HG03280 (cell line): Measurements from ENCODE around the gene DNAAF2.
"Not testable (repeated sequence)": the region's sequence is repeated elsewhere in the genome, so short reads cannot be mapped to it uniquely, and the experiment has no call there.

Experiments
- ATAC-seq: cut with Tn5 transposase; IDR thresholded peaks from one replicate; pipeline ENCODE4 v1.9.1; 2021; ENCODE audit warnings: mild to moderate bottlenecking, moderate library complexity; ENCODE audit not compliant: unreplicated experiment

The DNAAF2 gene, protein sequence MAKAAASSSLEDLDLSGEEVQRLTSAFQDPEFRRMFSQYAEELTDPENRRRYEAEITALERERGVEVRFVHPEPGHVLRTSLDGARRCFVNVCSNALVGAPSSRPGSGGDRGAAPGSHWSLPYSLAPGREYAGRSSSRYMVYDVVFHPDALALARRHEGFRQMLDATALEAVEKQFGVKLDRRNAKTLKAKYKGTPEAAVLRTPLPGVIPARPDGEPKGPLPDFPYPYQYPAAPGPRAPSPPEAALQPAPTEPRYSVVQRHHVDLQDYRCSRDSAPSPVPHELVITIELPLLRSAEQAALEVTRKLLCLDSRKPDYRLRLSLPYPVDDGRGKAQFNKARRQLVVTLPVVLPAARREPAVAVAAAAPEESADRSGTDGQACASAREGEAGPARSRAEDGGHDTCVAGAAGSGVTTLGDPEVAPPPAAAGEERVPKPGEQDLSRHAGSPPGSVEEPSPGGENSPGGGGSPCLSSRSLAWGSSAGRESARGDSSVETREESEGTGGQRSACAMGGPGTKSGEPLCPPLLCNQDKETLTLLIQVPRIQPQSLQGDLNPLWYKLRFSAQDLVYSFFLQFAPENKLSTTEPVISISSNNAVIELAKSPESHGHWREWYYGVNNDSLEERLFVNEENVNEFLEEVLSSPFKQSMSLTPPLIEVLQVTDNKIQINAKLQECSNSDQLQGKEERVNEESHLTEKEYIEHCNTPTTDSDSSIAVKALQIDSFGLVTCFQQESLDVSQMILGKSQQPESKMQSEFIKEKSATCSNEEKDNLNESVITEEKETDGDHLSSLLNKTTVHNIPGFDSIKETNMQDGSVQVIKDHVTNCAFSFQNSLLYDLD

DNA sequence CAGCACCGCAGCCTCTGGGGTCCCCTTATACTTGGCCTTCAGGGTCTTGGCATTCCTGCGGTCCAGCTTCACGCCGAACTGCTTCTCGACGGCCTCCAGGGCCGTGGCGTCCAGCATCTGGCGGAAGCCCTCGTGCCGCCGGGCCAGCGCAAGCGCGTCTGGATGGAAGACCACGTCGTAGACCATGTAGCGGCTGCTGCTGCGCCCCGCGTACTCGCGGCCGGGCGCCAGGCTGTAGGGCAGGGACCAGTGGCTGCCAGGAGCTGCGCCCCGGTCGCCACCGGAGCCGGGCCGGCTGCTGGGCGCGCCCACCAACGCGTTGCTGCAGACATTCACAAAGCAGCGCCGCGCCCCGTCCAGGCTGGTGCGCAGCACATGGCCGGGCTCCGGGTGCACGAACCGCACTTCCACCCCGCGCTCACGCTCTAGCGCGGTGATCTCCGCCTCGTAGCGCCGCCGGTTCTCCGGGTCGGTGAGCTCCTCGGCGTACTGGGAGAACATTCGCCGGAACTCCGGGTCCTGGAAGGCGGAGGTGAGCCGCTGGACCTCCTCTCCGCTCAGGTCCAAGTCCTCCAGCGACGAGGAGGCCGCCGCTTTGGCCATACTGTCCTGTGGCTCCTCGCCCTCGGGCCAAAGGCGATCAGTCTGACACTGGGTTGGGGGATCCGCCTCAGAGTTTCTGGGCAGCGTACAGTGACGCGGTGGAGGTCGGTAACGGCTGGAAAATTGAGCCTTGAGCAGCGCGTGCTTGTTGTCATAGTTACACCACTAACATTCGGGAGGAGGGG, at the start of gene DNAAF2:
TSS of gene DNAAF2 (minus strand) at position 698 of the 788 bp plus-strand sequence. CDS start at position 603, 95 bp downstream.
- ATAC-seq: peak; percentile 24

DNA sequence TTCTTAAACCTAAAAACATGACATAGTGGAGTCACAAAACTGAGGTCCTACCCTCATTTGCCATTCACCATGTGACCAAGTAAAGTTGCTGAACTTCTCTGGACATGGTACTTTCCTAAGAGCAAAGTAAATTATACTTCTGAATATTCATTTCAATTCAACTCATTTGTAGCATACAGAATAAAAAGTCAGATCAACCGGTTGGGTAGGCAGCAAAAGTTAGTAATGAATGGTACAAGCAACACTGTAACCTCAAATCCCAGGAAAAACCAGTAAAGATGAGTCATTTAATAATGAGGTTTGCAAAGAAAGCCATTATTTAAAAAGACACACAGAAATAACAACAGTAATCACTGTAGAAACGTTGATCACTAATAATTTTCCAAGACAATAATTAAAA, 44.2 kb upstream of the DNAAF2 start:
- no peak for ATAC-seq

DNA sequence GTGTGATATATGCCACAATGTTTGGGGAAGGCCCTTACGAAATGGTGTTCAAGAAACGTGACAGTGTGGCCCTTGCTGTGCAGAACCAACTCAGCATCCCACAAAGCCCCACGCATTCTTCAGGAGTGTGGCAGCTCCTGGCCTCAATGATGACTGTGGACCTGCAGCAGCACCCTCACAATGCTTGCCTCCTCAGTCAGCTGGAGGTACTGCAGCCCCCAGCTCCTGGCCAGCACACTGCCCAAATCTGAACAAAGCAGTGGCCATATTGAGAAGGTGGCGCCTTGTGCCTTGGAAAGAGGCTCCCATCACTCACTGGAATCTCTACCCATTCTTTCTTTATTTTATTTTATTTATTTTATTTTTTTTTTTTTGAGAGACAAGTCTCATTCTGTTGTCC, 42.6 kb upstream of the DNAAF2 start:
- no peak for ATAC-seq

DNA sequence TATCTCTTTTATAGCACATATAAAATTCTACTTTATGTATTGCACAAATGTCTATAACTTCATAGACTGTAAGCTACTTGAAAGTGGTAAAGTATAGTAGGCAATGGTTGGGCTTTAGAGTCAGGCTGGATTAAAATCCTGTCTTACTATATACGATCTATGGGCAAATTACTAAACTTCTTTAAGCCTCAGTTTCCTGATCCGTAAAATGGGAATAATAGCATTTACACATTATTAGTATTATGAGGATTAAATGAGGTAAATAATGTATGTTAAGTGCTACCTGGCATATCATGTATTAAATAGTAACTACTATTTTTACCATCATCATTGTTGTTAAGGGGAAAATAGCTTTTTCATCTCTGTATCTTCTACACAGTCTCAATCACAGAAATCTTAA, 38.5 kb upstream of the DNAAF2 start:
- no peak for ATAC-seq

DNA sequence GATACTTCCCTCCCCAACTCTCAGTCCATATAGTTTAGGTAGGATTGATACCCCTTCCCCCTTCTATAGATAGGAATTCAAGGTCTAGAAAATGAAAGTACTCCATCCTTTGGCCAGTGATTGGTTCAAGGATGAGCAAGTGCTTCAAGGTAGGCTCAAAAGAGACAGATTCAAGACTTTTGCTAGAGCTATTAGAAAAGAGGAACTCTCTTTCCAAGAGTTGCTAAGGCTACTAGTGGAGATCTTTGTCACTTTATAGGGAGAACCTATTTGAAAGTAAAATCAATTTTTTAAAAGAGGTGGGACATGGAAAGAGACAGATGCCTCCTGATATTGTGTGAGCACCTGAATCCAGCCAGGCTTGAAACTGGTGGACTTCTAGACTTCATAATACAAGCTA, 35.4 kb upstream of the DNAAF2 start:
- no peak for ATAC-seq

DNA sequence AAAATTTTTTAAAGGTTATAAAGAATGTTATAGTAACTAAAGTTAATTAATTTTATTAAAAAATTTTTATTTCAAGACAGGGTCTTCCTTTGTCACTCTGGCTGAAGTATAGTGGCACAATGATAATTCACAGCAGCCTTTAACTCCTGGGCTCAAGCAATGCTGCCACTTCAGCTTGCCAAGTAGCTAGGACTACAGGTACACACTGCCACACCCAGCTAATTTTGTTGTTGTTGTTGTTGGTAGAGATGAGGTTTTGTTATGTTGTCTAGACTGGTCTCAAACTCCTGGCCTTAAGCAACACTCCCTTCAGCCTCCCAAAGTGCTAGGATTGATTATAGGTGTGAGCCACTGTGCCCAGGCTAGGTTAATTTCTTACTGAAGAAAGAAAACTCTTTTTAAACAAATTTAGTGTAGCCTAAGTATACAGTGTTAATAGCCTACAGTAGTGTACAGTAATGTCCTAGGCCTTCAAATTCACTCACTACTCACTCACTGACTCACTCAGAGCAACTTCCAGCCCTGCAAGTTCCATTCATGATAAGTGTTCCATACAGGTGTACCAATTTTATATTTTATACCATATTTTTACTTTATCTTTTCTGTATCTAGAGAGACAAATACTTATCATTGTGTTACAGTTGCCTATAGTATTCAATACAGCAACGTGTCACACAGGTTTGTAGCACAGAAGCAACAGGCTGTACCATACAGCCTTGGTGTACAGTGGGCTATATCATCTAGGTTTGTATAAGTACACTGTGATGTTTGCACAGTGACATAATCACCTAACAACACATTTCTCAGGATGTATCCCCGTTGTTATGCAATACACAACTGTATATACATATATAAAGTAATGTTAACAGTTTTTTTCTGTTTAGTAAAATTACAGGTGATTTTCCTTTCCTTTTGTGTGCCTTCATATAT, 24.7 kb upstream of the DNAAF2 start:
- no peak for ATAC-seq

DNA sequence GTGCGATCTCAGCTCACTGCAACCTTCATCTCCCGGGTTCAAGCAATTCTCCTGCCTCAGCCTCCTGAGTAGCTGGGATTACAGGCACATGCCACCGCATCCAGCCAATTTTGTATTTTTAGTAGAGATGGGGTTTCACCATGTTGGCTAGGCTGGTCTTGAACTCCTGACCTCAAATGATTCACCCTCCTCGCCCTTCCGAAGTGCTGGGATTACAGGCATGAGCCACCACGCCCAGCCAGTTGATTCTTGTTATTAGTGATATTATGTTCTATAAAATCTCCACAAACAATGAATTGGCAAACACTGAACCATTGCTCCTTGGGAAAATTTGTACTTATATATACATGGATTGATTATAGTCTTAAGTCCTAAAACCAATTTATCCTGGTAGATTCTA, 22.5 kb upstream of the DNAAF2 start:
- not testable (repeated sequence) for ATAC-seq

DNA sequence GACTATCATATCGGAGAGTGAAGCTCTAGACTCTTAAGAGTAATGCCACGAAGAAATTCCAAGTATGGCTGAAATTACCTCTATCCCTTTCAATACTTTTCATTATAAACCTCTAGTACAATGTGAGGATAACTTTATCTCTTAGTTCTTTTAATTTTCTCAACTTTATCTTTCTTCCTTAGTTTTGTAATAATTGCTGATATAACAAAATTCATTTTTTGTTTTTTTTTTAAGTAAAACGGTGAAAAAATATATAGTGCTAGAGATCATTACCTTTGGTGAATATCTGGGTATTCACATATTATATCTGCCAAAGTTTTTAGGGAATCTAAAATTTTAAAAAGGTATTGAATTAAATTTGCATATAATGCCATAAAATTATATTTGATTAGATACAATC, 19.5 kb upstream of the DNAAF2 start:
- no peak for ATAC-seq

DNA sequence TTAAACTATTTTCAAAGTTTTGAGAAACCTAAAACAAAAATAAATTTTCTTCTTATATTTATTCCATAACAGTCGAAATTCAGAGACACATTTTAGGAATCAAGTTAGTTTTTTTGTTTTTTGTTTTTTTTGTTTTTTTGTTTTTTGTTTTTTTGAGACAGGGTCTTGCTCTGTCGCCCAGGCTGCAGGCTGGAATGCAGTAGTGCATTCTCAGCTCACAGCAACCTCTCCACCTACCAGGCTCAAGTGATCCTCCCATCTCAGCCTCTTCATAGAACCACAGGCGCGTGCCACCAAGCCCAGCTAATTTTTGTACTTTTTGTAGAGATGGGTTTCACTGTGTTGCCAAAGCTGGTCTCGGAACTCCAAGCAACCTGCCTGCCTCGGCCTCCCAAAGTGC, 18.5 kb upstream of the DNAAF2 start:
- no peak for ATAC-seq

DNA sequence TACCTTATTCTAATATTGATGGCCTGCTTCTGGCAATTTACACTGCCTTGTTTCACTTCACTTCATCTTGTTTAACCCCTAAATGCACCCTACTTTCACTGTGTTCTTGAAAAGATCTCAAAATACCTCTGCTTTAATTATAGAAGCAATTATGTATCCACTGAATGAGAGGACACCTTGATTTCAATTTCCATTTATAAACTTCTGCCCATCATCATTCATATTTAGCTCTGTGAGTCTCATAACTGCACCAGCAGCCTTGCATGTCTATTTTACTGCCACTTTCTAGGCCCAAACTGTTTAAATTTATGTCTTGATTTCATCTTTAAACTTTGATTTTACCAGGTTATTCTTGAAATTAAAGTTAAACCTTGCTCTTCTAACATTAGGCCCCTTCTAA, 7.1 kb upstream of the DNAAF2 start:
- no peak for ATAC-seq

DNA sequence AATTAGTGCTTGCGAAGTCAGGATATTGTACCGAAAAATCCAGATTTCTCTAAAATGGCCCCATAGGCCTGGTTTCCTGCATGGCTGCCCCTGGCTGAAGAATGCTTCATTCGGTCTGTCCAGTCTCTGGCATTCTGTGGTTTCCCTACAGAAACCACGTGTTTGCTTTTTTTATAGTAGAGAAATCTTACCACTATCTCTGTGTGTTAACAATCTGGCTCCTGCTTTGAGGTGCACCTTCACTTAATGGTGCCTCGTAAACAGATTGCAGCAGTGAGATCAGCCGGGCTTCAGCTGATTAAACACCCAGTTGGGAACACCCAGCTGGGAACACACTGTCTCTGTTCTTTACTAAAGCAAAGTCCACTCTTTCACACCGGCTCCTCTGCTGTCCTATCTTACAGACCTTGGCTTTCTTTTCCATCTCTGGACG, 6.7 kb upstream of the DNAAF2 start:
- ATAC-seq: no peak

DNA sequence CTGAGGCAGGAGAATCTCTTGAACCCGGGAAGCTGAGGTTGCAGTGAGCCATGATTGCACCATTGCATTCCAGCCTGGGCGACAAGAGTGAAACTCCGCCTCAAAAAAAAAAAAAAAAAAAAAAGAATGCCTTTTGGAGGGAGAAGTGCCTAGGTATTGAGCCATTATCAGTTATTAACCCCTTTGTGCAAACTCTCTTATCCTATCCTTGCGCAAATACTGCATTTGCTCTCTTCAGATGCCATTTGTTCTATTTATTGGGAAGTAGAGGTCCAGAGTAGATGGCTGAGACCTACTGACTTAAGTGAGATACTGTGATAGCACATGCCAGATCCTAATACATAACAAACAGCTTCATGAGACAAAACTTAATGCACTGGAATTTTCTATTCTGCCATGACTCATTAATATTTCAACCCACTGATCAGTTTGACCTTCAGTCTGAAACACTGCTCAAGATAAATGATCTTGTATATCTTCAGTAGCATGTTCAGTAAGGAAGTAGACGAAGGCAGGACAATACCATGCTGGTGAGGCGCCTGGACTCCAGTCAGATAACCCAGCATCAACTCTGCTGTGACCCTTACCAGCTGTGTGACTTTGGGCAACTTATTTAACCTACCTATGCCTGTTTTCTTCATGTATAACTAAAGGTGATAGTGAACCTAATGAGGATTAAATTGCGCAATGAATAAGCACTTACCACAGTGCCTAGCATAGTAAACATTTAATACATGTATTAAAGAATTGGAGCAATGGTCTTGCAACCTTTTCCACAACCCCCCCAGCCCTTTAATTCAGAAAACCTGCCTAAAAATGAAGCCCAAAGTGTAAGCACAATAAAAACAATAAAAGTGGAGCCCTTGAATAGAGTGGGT, 5.7 kb upstream of the DNAAF2 start:
- ATAC-seq: no peak

DNA sequence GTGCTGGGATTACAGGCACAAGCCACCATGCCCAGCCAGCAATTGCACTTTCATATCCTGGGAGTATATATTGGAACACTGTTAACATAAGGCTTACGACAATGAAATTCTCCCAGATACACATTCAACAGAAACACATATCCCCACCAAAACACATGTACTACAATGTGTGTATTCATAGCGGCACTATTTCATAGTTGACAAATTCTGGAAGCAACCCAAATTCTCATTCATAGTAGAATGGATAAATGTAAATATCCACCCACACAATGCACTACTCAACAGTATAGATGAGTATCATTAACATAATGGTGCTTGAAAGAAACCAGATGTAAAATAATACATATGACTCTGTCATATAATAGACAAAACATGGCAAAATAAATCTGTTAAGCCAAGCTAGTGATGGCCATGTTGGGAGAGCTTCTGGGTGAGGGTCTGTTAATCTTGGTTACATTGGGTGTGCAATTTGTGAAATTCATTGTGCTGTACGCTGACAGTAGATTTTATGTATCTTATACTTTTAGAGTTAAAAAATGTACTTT, 2.6 kb upstream of the DNAAF2 start:
- ATAC-seq: no peak

DNA sequence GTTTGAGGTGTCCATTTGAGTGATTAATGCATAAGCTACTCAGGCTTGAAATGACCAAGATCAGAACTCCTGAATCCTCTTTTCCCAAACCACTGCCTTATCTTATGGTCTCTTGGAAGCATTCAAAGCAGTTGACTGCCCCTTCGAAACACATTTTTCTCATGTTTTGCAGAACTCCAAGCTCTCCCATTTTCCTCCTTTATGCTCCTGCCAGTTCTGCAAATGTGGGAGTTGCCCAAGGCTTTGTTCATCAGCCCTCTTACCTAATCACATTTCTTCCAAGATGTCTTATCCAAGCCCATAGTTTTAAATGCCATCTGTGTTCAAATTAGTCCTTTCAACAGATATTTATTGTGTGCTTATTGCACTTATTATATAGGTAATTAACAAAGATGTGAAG, 1.8 kb upstream of the DNAAF2 start:
- ATAC-seq: no peak

DNA sequence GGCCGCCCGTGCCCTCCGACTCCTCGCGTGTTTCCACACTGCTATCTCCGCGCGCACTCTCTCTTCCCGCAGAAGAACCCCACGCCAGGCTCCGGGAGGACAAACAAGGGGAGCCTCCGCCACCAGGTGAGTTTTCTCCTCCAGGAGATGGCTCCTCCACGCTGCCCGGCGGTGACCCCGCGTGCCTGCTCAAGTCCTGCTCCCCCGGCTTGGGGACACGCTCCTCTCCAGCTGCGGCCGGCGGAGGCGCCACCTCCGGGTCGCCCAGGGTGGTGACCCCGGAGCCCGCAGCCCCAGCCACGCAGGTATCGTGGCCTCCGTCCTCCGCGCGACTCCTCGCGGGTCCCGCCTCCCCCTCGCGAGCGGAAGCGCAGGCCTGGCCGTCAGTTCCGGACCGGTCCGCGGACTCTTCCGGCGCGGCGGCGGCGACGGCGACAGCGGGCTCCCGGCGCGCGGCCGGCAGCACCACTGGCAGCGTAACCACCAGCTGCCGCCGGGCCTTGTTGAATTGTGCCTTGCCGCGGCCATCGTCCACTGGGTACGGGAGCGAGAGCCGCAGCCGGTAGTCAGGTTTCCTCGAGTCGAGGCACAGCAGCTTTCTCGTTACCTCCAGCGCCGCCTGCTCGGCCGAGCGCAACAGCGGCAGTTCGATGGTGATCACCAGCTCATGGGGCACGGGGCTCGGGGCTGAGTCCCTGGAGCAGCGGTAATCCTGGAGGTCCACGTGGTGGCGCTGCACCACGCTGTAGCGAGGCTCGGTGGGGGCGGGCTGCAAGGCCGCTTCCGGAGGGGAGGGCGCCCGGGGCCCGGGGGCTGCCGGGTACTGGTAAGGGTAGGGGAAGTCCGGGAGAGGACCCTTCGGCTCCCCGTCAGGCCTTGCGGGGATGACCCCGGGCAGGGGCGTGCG, 1.2 kb downstream of the DNAAF2 start:
- peak; percentile 73 for ATAC-seq

DNA sequence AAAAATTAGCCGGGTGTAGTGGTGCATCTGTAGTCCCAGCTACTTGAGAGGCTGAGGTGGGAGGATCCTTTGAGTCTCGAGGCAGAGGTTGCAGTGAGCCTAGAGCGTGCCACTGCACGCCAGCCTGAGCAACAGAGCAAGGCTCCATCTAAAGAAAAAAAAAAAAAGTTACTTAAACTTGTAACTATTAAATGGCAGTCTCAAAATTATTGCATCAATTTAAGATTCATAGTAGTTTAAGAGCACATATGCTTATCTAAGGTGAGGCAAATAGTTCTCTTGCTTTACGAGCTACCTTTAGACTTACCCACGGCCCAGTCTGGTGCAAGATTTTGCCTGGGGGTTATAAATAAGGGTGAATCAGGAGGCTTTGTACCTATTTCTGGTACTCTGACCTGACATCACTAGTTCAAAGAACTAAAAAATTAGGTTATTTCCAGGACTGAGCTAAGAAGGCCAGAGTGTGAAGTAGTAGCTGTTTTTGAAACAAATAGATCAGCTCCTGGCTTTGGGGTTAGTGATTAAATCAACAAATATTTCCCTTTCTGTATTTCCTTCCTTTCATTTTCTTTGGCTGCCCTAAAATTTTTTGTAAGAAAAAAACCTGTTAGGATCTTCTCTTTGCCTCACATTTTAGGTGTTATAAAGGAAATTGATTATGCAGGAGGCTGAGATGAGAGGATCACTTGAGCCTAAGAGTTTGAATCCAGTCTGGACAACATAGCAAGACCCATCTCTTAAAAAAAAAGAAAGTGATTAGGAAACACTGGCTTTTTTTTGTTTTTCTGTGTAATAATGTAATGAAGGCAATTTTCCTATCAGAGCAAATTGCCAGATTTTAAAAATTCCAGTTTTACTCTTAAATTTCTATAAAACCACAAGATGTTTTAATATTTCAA, 10.9 kb downstream of the DNAAF2 start:
- no peak for ATAC-seq

DNA sequence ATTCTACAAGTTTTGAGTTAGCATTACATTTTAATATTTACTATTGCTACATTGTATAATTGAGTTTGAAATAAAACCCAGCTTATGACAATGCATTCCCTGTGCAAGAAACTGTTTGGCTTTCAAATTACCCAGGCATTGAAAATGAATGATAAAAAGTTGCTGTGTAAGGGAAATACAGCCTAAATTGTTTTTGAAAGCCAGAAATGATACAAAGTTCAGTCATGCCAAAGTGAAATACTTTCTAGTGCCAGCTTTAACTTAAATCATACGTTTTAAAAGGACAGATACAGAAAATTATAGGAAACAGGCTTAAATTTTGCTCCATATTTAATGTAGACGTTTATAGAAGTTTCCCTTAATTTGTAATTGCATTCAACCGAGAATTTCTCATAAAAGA, 11.7 kb downstream of the DNAAF2 start:
- no peak for ATAC-seq
